Lower lobe of right lung (tissue), 2 donors: Measurements from ENCODE around the gene POLR2F. TPM values are rescaled to one million over a fixed set of nuclear protein-coding genes. Genes with fewer than 3 reads are reported as not detected.

Source experiments
- ATAC-seq, 2 donors: fragments of 200-7000 bp; cut with Tn5 transposase; one replicate each; pipeline ENCODE4 v1.9.1; 2020 to 2022; ENCODE audit warnings: mild to moderate bottlenecking in 2 of 2, moderate library complexity in 2 of 2
- DNase-seq: peaks from one replicate; pipeline ENCODE4 v3.0.0-alpha.2; 2020
- H3K27ac ChIP-seq: fragments of 200-600 bp; one replicate; pipeline ENCODE4 v1.8.0; 2022
- H3K27me3 ChIP-seq: fragments of 200-600 bp; one replicate; pipeline ENCODE4 v1.8.0; 2022; ENCODE audit warnings: low read depth
- H3K36me3 ChIP-seq: fragments of 200-600 bp; one replicate; pipeline ENCODE4 v1.8.0; 2022; ENCODE audit warnings: mild to moderate bottlenecking
- H3K4me1 ChIP-seq: fragments of 200-600 bp; one replicate; pipeline ENCODE4 v1.8.0; 2022
- H3K4me3 ChIP-seq: fragments of 200-600 bp; one replicate; pipeline ENCODE4 v1.8.0; 2022; ENCODE audit warnings: mild to moderate bottlenecking
- H3K9me3 ChIP-seq: fragments of 200-600 bp; one replicate; pipeline ENCODE4 v1.8.0; 2022
- intact Hi-C: fragments of 100-400 bp; cut with DNase I; formaldehyde crosslinking; loops from one replicate; pipeline ENCODE4 v1.11.0; 2022
- total RNA-seq: library from RNA; stranded (reverse); fragmentation: NEBNext Ultra II Directional; extraction: Animal tissue kit (Norgen Biotek cat#: 25700); gene quantifications from one replicate; pipeline ENCODE4 v1.2.1, GENCODE V29; 2021
- TF ChIP-seq, protein P1 (sequence below): fragments of 200-600 bp; IDR thresholded peaks from one replicate; pipeline ENCODE4 v1.8.0; 2022; ENCODE audit warnings: antibody characterized with exemption, mild to moderate bottlenecking
- donor health status: DM: no; HTN: yes; CAD: no; lungs with severe emphysema.

Gene POLR2F
- total RNA-seq, 1 donor from 2014 or later: 60.3 TPM

DNA sequence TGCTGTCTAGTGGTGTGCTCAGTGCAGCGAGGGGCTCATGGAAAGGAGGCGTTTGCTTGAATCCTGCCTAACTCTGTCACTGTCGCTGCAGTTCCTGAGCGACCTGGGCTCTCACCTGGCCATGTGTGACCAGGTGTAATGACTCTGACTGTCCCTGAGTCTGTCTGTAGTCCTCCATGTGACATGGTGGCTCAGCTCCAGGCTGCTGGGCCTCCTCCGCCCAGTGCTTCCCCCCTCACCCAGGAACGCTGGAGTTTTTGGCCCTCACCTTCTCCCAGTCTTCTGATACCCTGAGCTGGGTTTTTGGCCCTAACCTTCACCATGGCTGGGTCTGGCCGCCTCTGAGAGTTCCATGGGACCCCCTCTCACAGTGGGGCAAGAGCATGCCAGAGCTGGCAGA, 27.1 kb upstream of the POLR2F start:
- TF ChIP-seq, protein P1, sequence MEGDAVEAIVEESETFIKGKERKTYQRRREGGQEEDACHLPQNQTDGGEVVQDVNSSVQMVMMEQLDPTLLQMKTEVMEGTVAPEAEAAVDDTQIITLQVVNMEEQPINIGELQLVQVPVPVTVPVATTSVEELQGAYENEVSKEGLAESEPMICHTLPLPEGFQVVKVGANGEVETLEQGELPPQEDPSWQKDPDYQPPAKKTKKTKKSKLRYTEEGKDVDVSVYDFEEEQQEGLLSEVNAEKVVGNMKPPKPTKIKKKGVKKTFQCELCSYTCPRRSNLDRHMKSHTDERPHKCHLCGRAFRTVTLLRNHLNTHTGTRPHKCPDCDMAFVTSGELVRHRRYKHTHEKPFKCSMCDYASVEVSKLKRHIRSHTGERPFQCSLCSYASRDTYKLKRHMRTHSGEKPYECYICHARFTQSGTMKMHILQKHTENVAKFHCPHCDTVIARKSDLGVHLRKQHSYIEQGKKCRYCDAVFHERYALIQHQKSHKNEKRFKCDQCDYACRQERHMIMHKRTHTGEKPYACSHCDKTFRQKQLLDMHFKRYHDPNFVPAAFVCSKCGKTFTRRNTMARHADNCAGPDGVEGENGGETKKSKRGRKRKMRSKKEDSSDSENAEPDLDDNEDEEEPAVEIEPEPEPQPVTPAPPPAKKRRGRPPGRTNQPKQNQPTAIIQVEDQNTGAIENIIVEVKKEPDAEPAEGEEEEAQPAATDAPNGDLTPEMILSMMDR: no peak
- no peaks in the 10 kb centered on the region for H3K27me3 ChIP-seq
- intact Hi-C loops: no loop called here
- peaks cover 13% of the 10 kb centered on the region for H3K4me1 ChIP-seq
- no peak overlapping the region for H3K4me3 ChIP-seq
- ATAC-seq (no peak), DNase-seq (no peak)
- H3K9me3 ChIP-seq: no peaks in the 10 kb centered on the region
- no peak overlapping the region for H3K27ac ChIP-seq
- peaks cover 80% of the 10 kb centered on the region for H3K36me3 ChIP-seq

- Histone ChIP-seq H3K4me3 (no peak overlapping the region), H3K36me3 (peaks cover 77% of the 10 kb centered on the region), H3K27ac (no peak overlapping the region), H3K4me1 (peaks cover 19% of the 10 kb centered on the region), H3K9me3 (no peaks in the 10 kb centered on the region), H3K27me3 (no peaks in the 10 kb centered on the region)
- ATAC-seq: no peak
- TF ChIP-seq, protein P1: no peak
- intact Hi-C loops: no loop called here
- DNase-seq: no peak
These were observed 26.5 kb upstream of the POLR2F start for GRCh38 chr22:37926771-37927636.

DNA sequence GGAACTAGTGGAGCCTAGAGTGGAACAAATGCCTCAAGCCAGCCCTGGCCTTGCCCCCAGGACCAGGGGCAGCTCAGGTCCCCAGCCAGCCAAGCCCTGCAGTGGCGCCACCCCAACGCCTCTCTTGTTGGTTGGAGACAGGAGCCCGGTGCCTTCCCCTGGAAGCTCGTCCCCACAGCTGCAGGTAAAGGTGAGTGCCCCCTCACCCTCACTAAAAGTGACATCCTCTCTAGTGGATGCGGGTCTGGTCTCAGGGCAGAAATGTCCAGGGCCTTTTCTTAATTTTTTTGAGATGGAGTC, 25.9 kb upstream of the POLR2F start:
- DNase-seq (no peak), ATAC-seq (no peak)
- intact Hi-C loops: no loop called here
- no peak overlapping the region for H3K4me3 ChIP-seq
- H3K27me3 ChIP-seq: no peaks in the 10 kb centered on the region
- TF ChIP-seq, protein P1: no peak
- H3K36me3 ChIP-seq: peaks cover 74% of the 10 kb centered on the region
- H3K9me3 ChIP-seq: no peaks in the 10 kb centered on the region
- peaks cover 23% of the 10 kb centered on the region for H3K4me1 ChIP-seq
- H3K27ac ChIP-seq: no peak overlapping the region

- DNase-seq (no peak), ATAC-seq (no peak)
- no peak overlapping the region for H3K4me3 ChIP-seq
- intact Hi-C loops: no loop called here
- H3K36me3 ChIP-seq: peaks cover 62% of the 10 kb centered on the region
- H3K27ac ChIP-seq: no peak overlapping the region
- no peaks in the 10 kb centered on the region for H3K9me3 ChIP-seq
- TF ChIP-seq, protein P1: no peak
- H3K4me1 ChIP-seq: peaks cover 40% of the 10 kb centered on the region
- no peaks in the 10 kb centered on the region for H3K27me3 ChIP-seq
These were observed 24.1 kb upstream of the POLR2F start for GRCh38 chr22:37929390-37929789.

- intact Hi-C loops: no loop called here
- H3K4me1 ChIP-seq: peaks cover 47% of the 10 kb centered on the region
- H3K9me3 ChIP-seq: no peaks in the 10 kb centered on the region
- no peaks in the 10 kb centered on the region for H3K27me3 ChIP-seq
- H3K27ac ChIP-seq: peak overlapping the region; percentile 31
- no peak overlapping the region for H3K4me3 ChIP-seq
- no peak for DNase-seq
- peak in 1 of 2 donors; percentile 2 for ATAC-seq
- peaks cover 54% of the 10 kb centered on the region for H3K36me3 ChIP-seq
- TF ChIP-seq, protein P1: peak; percentile 49
These were observed 23.1 kb upstream of the POLR2F start for GRCh38 chr22:37930270-37930951.
